Heart right ventricle (tissue), 16 donors: ENCODE measurements around the gene ZNF425. TPM values are rescaled to one million over a fixed set of nuclear protein-coding genes. Genes with fewer than 3 reads are reported as not detected.

Source experiments
- ATAC-seq, 8 donors: fragments of 200-7000 bp; cut with Tn5 transposase; one replicate each; pipeline ENCODE4 v1.9.1; 2020; ENCODE audit warnings: mild to moderate bottlenecking in 8 of 8, moderate library complexity in 8 of 8, moderate number of reproducible peaks in 1 of 8
- DNase-seq, 2 donors: peaks; one replicate each; pipeline ENCODE4 v3.0.0-alpha.2; 2020
- H3K27ac ChIP-seq, 10 donors: fragments of 200-600 bp; sonication (generic) in 2 of 10; one replicate each; pipeline versions ENCODE4 v1.5.0 to v1.8.0; 2020 to 2022; ENCODE audit warnings: mild to moderate bottlenecking in 3 of 10
- H3K27me3 ChIP-seq, 7 donors: fragments of 200-600 bp; one replicate each; pipeline ENCODE4 v1.8.0; 2021 to 2022; ENCODE audit warnings: mild to moderate bottlenecking in 2 of 7
- H3K36me3 ChIP-seq, 9 donors: fragments of 200-600 bp; sonication (generic) in 1 of 9; one replicate each; pipeline versions ENCODE4 v1.5.0 to v1.8.0; 2020 to 2022; ENCODE audit warnings: mild to moderate bottlenecking in 2 of 9
- H3K4me1 ChIP-seq, 9 donors: fragments of 200-600 bp; sonication (generic) in 1 of 9; one replicate each; pipeline versions ENCODE4 v1.5.0 to v1.8.0; 2020 to 2022; ENCODE audit warnings: mild to moderate bottlenecking in 4 of 9
- H3K4me3 ChIP-seq, 10 donors: fragments of 200-600 bp; sonication (generic) in 2 of 10; one replicate each; pipeline versions ENCODE4 v1.5.0 to v1.8.0; 2020 to 2022; ENCODE audit warnings: mild to moderate bottlenecking in 7 of 10, moderate library complexity in 2 of 10
- H3K9me3 ChIP-seq, 11 donors: fragments of 200-600 bp in 10 of 11; sonication (generic) in 2 of 11; one replicate each; pipeline versions ENCODE4 v1.5.0 to v1.8.0; 2013 to 2022; ENCODE audit warnings: mild to moderate bottlenecking in 2 of 11, control low read depth in 1 of 11, moderate library complexity in 1 of 11
- CTCF ChIP-seq, 9 donors: fragments of 200-600 bp; sonication (generic) in 2 of 9; IDR thresholded peaks; one replicate each; pipeline versions ENCODE4 v1.5.0 to v1.8.0; 2021 to 2022; ENCODE audit warnings: antibody characterized with exemption in 9 of 9, mild to moderate bottlenecking in 5 of 9, moderate library complexity in 1 of 9
- WGBS, 2 donors: extraction: QIAGEN DNeasy Blood & Tissue Kit; methylation state at CpG; one replicate each; pipeline ENCODE4 v1.1.7; 2013; ENCODE audit warnings: inconsistent platforms in 1 of 2; 5-methylcytosine and 5-hydroxymethylcytosine counted together
- intact Hi-C, 10 donors: fragments of 100-400 bp; cut with DNase I; formaldehyde crosslinking; loops; one replicate each; pipeline versions ENCODE4 v1.11.1 to v1.14.2; 2022
- polyA plus RNA-seq, 2 donors: library from polyadenylated mRNA; stranded (reverse); fragments of 200-250 nt; gene quantifications; one replicate each; pipeline ENCODE4 v1.2.3, GENCODE V29; 2013
- total RNA-seq, 10 donors: library from RNA; stranded (reverse); fragmentation: NEBNext Ultra II Directional in 3 of 10; extraction: Animal tissue kit (Norgen Biotek cat#: 25700) in 3 of 10; gene quantifications; one replicate each; pipeline versions ENCODE4 v1.2.1 to v1.2.4, GENCODE V29; 2021 to 2023
- donor health status: Arrhythmogenic right ventricular cardiomyopathy.
- donor health status: ischemic (EF 13 %, LVEDD 7.1; RV severe dilation, severe dysfunction).
- donor health status: healthy with polysubstance abuse.
- donor health status: DM: no; HTN: yes; CAD: no.
- donor health status: DM: no; HTN: no; CAD: no.
- donor health status: ischemic (EF 25% LVEDD 6.9; RV normal size, moderate dysfunction).
- donor health status: ischemic (EF 25% LVEDD 5.7; RV mildly dilated, moderate dysfunction).
- donor health status: healthy.
- donor health status: DM: yes; HTN: yes; CAD: no.
- donor health status: Ischemic cardiomyopathy.
- donor health status: ischemic (EF 35%, LVEDD 5.7; RV mildly dilated, moderate dysfunction).
- donor health status: nonischemic (EF 11% LVEDD 7.7; RV severe dilation, severe dysfunction).
- donor health status: DM: yes; HTN: yes; CAD: no.
- donor health status: PGD.
- donor health status: ischemic (EF 29% LVEDD 5.4; RV normal size, mild dysfunction).
- donor health status: nonischemic (EF 23%, LVEDD 6.1; RV moderate dilation, normal function).

Gene ZNF425
- total and polyA plus RNA-seq, 12 donors = 0.28 to 1.2 (median 0.73) TPM

DNA sequence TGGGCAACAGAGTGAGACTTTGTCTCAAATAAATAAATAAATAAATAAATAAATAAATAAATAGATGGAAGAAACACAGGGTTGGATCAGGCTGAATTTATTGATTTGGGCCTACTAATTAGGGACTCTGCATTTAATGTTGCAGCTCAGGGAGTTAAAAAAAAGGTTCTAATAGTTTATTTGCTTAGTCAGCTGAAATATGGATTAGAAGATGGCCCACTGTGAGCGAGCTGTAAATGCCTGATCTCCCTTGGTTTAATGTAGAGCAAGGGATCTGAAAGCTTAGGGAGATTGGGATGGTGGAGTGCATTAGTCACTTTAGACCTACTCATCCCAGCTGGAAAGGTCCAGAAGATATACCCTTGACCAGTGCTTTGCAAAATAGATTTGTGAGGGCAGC is 72.7 kb downstream of the ZNF425 start:
- H3K4me1 ChIP-seq = no peaks in the 10 kb centered on the region
- intact Hi-C loops = no loop called here
- DNase-seq (no peak), ATAC-seq (no peak)
- TF ChIP-seq CTCF (IDR thresholded peaks at IDR 0.05) = no peak
- H3K36me3 ChIP-seq = no peaks in the 10 kb centered on the region
- WGBS, 2 donors = 88 to 89% methylated on average over 1 of the region's 1 CpG
- H3K4me3 ChIP-seq = no peak overlapping the region
- peaks cover 0 to 5% (median 0%) of the 10 kb centered on the region in 7 donors for H3K27me3 ChIP-seq
- no peak overlapping the region for H3K27ac ChIP-seq
- no peaks in the 10 kb centered on the region for H3K9me3 ChIP-seq

Other genes with a start within 250 kb of the ZNF425 start
- 1 to 10 TPM in 7 of 10 donors, under 1 TPM in 3; 0.53 to 4.6 (median 1.3) TPM for gene EZH2, start 242.0 kb downstream of the ZNF425 start, total RNA-seq
- gene EZH2, start 242.0 kb downstream of the ZNF425 start, polyA plus RNA-seq = 1 to 10 TPM; 1.3 to 2.0 TPM
- 10 to 100 TPM; 18.2 to 49.2 (median 24.6) TPM for gene PDIA4, start 97.8 kb downstream of the ZNF425 start, total RNA-seq
- gene PDIA4, start 97.8 kb downstream of the ZNF425 start, polyA plus RNA-seq = 10 to 100 TPM; 10.2 to 64.5 TPM
- gene ZNF786, start 35.6 kb downstream of the ZNF425 start, total RNA-seq = 1 to 10 TPM; 2.0 to 3.4 (median 2.6) TPM
- 1 to 10 TPM; 2.0 TPM for gene ZNF786, start 35.6 kb downstream of the ZNF425 start, polyA plus RNA-seq
- 1 to 10 TPM; 6.6 to 9.2 (median 7.8) TPM for gene ZNF398, start 21.1 kb upstream of the ZNF425 start, total RNA-seq
- gene ZNF398, start 21.1 kb upstream of the ZNF425 start, polyA plus RNA-seq = 1 to 10 TPM; 2.0 to 2.6 TPM
- gene ZNF282, start 69.2 kb upstream of the ZNF425 start, total RNA-seq = 10 to 100 TPM; 10.4 to 19.9 (median 12.9) TPM
- 1 to 10 TPM; 6.7 to 8.1 TPM for gene ZNF282, start 69.2 kb upstream of the ZNF425 start, polyA plus RNA-seq
- gene ZNF212, start 113.3 kb upstream of the ZNF425 start, total RNA-seq = 1 to 10 TPM; 3.7 to 5.9 (median 4.8) TPM
- 1 to 10 TPM; 3.6 to 5.5 TPM for gene ZNF212, start 113.3 kb upstream of the ZNF425 start, polyA plus RNA-seq
- 1 to 10 TPM; 2.6 to 6.0 (median 3.3) TPM for gene ZNF783, start 135.9 kb upstream of the ZNF425 start, total RNA-seq
- 1 to 10 TPM; 2.5 to 6.1 TPM for gene ZNF783, start 135.9 kb upstream of the ZNF425 start, polyA plus RNA-seq